ENCODE data around the gene MAPKAPK2. TPM values are rescaled to one million over a fixed set of nuclear protein-coding genes. Genes with fewer than 3 reads are reported as not detected.

Gene MAPKAPK2
- polyA plus RNA-seq, 1 donor from 2014 or later, result 9.0 TPM

DNA sequence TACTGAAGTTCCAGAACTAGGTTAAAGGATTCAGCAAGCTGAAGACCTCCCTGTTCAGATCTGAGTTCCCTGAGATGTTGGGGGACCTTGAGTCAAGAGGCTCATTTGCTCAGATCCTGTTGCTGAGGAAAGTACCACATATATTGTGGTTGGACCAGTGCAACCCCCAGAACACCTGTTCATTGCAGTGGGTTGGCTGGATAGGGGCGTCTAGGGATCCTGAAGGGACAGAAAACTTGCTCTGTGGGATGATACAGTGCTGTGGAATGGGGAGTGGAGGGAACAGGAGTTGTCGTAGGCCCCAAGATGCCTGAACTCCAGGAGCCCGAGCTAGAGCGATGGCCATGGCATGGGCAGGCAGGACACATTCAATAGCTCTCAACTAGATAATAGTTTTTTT is 24.6 kb upstream of the MAPKAPK2 start:
- Histone ChIP-seq H3K9me2 (ENCODE audit: insufficient read depth, low read length) (no peaks in the 10 kb centered on the region), H3F3A (ENCODE audit: insufficient read depth, low read length, poor library complexity, severe bottlenecking) (no peaks in the 10 kb centered on the region), H3K79me2 (replicated peaks; ENCODE audit: insufficient read depth, low read length) (no peaks in the 10 kb centered on the region), H3K4me3 (ENCODE audit: low read length) (no peak overlapping the region), H3K27me3 (ENCODE audit: insufficient read depth, low read depth, low read length) (peaks cover 9% of the 10 kb centered on the region), H4K20me1 (ENCODE audit: insufficient read depth) (no peaks in the 10 kb centered on the region), H3K4me2 (ENCODE audit: low read length) (no peak overlapping the region), H3K9me3 (ENCODE audit: low read length) (no peaks in the 10 kb centered on the region), H3K9ac (ENCODE audit: low read length) (no peak overlapping the region), H2AFZ (ENCODE audit: low read depth, low read length) (no peak overlapping the region), H3K27ac (ENCODE audit: low read length) (no peak overlapping the region), H3K36me3 (ENCODE audit: insufficient read depth, low read length) (no peaks in the 10 kb centered on the region)
- no peak for TF ChIP-seq MXI1 (conservative IDR thresholded peaks at IDR 0.05; ENCODE audit: poor library complexity, severe bottlenecking)

DNA sequence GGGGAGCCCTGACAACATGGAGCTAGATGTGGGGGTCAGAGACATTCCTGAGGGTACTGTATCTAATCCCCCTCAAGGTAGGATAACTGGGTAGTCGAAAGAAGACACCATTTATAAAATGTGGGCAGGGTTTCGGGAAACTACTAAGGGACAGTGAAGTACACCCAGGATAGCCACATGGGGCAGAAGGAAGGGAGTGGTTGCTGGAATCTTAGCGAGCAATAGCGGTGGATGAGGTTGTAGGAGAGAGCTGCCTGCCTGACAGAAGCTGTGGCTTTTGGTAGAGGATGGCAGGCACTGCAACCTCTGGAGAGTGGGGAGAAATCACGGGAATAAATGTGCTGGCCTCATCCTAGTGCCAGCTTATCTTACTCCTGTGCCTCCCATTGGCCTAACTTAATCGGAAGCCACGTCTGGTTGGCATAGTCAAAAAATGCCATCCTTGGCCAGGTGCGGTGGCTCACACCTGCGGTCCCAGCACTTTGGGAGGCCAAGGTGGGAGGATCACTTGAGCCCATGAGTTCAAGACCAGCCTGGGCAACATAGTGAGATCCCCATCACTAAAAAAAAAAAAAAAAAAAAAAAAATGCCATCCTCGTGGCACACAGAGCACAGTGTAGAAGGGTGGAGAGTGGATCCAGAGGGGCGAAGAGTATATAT is 23.4 kb upstream of the MAPKAPK2 start:
- Histone ChIP-seq H2AFZ (ENCODE audit: low read depth, low read length) (no peak overlapping the region), H3K9ac (ENCODE audit: low read length) (no peak overlapping the region), H3K9me3 (ENCODE audit: low read length) (no peaks in the 10 kb centered on the region), H3F3A (ENCODE audit: insufficient read depth, low read length, poor library complexity, severe bottlenecking) (no peaks in the 10 kb centered on the region), H3K36me3 (ENCODE audit: insufficient read depth, low read length) (no peaks in the 10 kb centered on the region), H3K4me3 (ENCODE audit: low read length) (no peak overlapping the region), H3K27me3 (ENCODE audit: insufficient read depth, low read depth, low read length) (peaks cover 14% of the 10 kb centered on the region), H4K20me1 (ENCODE audit: insufficient read depth) (no peaks in the 10 kb centered on the region), H3K9me2 (ENCODE audit: insufficient read depth, low read length) (no peaks in the 10 kb centered on the region), H3K79me2 (replicated peaks; ENCODE audit: insufficient read depth, low read length) (no peaks in the 10 kb centered on the region), H3K27ac (ENCODE audit: low read length) (no peak overlapping the region), H3K4me2 (ENCODE audit: low read length) (no peak overlapping the region)
- TF ChIP-seq, protein P1, sequence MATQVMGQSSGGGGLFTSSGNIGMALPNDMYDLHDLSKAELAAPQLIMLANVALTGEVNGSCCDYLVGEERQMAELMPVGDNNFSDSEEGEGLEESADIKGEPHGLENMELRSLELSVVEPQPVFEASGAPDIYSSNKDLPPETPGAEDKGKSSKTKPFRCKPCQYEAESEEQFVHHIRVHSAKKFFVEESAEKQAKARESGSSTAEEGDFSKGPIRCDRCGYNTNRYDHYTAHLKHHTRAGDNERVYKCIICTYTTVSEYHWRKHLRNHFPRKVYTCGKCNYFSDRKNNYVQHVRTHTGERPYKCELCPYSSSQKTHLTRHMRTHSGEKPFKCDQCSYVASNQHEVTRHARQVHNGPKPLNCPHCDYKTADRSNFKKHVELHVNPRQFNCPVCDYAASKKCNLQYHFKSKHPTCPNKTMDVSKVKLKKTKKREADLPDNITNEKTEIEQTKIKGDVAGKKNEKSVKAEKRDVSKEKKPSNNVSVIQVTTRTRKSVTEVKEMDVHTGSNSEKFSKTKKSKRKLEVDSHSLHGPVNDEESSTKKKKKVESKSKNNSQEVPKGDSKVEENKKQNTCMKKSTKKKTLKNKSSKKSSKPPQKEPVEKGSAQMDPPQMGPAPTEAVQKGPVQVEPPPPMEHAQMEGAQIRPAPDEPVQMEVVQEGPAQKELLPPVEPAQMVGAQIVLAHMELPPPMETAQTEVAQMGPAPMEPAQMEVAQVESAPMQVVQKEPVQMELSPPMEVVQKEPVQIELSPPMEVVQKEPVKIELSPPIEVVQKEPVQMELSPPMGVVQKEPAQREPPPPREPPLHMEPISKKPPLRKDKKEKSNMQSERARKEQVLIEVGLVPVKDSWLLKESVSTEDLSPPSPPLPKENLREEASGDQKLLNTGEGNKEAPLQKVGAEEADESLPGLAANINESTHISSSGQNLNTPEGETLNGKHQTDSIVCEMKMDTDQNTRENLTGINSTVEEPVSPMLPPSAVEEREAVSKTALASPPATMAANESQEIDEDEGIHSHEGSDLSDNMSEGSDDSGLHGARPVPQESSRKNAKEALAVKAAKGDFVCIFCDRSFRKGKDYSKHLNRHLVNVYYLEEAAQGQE (IDR thresholded peaks at IDR 0.05; ENCODE audit: borderline replicate concordance), result no peak
- TF ChIP-seq SMC3 (conservative IDR thresholded peaks at IDR 0.05; ENCODE audit: poor library complexity), result no peak
- TF ChIP-seq MXI1 (conservative IDR thresholded peaks at IDR 0.05; ENCODE audit: poor library complexity, severe bottlenecking), result no peak
- no peak for TF ChIP-seq EZH2 (IDR thresholded peaks at IDR 0.05; ENCODE audit: borderline replicate concordance, insufficient read depth, low read length, poor library complexity, severe bottlenecking)
- TF ChIP-seq POLR2AphosphoS5 (IDR thresholded peaks at IDR 0.05), result no peak
- TF ChIP-seq EP300 (conservative IDR thresholded peaks at IDR 0.05; ENCODE audit: poor library complexity, severe bottlenecking), result no peak
- no peak for TF ChIP-seq TAF1 (IDR thresholded peaks at IDR 0.05; ENCODE audit: low read depth)
- no peak for TF ChIP-seq RAD21 (conservative IDR thresholded peaks at IDR 0.05)
- no peak for TF ChIP-seq CTCF (IDR thresholded peaks at IDR 0.05; ENCODE audit: poor library complexity, severe bottlenecking)
